MCF 10A (cell line): Measurements from ENCODE around the gene DMGDH. TPM values are rescaled to one million over a fixed set of nuclear protein-coding genes. Genes with fewer than 3 reads are reported as not detected.

Source experiments
- BruUV-seq: library from RNA; stranded (reverse); fragments of 400-500 nt; replicated peaks from 2 replicates; lab custom pipeline; 2021; lab: Mats Ljungman, UMichigan
- CTCF ChIA-PET: fragments of 300-600 bp; sonication (Branson Sonifier 250); formaldehyde crosslinking; extraction: SDS; loops from one replicate; lab custom pipeline; 2021; ENCODE audit warnings: antibody characterized with exemption, inconsistent platforms; lab: Yijun Ruan, JAX
- POLR2A ChIA-PET: fragments of 300-600, 350-650 bp; sonication (Branson Sonifier 250); formaldehyde crosslinking; extraction: SDS; loops from one replicate; lab custom pipeline; 2020; ENCODE audit warnings: antibody characterized with exemption, inconsistent platforms; lab: Yijun Ruan, JAX
- DNase-seq: peaks from one replicate; pipeline ENCODE4 v3.0.0-alpha.2; 2018; ENCODE audit not compliant: unreplicated experiment
- H3K27ac Mint-ChIP-seq: one replicate; pipeline ENCODE4 v1.8.0; 2022; ENCODE audit warnings: mild to moderate bottlenecking, low read depth, mixed read lengths; ENCODE audit not compliant: unreplicated experiment
- H3K27me3 Mint-ChIP-seq: one replicate; pipeline ENCODE4 v1.8.0; 2022; ENCODE audit warnings: mixed read lengths; ENCODE audit not compliant: insufficient read depth, unreplicated experiment
- H3K36me3 Mint-ChIP-seq: one replicate; pipeline ENCODE4 v1.8.0; 2022; ENCODE audit warnings: mild to moderate bottlenecking, moderate library complexity, mixed read lengths; ENCODE audit not compliant: insufficient read depth, unreplicated experiment
- H3K4me1 Mint-ChIP-seq: one replicate; pipeline ENCODE4 v1.8.0; 2022; ENCODE audit warnings: mixed read lengths; ENCODE audit not compliant: insufficient read depth, unreplicated experiment
- H3K4me3 Mint-ChIP-seq: one replicate; pipeline ENCODE4 v1.8.0; 2022; ENCODE audit warnings: mild to moderate bottlenecking, moderate library complexity, mixed read lengths; ENCODE audit not compliant: unreplicated experiment
- H3K9me3 Mint-ChIP-seq: one replicate; pipeline ENCODE4 v1.8.0; 2022; ENCODE audit warnings: mixed read lengths; ENCODE audit not compliant: unreplicated experiment
- CTCF ChIP-seq: fragments of 200-600 bp; IDR thresholded peaks from one replicate; pipeline ENCODE4 v1.8.0; 2022; ENCODE audit warnings: antibody characterized with exemption, mild to moderate bottlenecking; ENCODE audit not compliant: unreplicated experiment
- intact Hi-C: fragments of 100-400 bp; cut with micrococcal nuclease; formaldehyde crosslinking; loops from 2 replicates; pipeline ENCODE4 v1.14.1; 2022
- total RNA-seq: library from RNA; stranded (reverse); gene quantifications from 2 replicates; pipeline ENCODE4 v1.2.3, GENCODE V29; 2022

The DMGDH gene
- total RNA-seq, 1 experiment from 2014 or later = 9.2 TPM

- Mint-ChIP-seq H3K4me3 (no peak overlapping the region), H3K9me3 (no peaks in the 10 kb centered on the region), H3K4me1 (no peaks in the 10 kb centered on the region), H3K27me3 (no peaks in the 10 kb centered on the region), H3K27ac (no peak overlapping the region), H3K36me3 (no peaks in the 10 kb centered on the region)
- POLR2A ChIA-PET = interaction anchor here (0.9 kb wide), 1 partner anchor 11 kb away, joined by 4 read pairs; no protein-coding TSS in a partner anchor
- DNase-seq = no peak
- TF ChIP-seq CTCF = no peak
- intact Hi-C loops = loop anchor here (5.0 kb wide), 1 partner anchor 80 kb away; no protein-coding TSS in a partner anchor
- CTCF ChIA-PET = interaction anchor here (0.9 to 1.8 kb wide), 3 partner anchors 26 to 87 kb away, joined by 7 to 16 read pairs (median 7); no protein-coding TSS in a partner anchor
- no TSS peak for BruUV-seq
Observed at GRCh38 chr5:79107020-79107796, 37.7 kb upstream of the DMGDH start.

- no peaks in the 10 kb centered on the region for H3K36me3 Mint-ChIP-seq
- no peak for DNase-seq
- no TSS peak for BruUV-seq
- H3K9me3 Mint-ChIP-seq = no peaks in the 10 kb centered on the region
- no peak for TF ChIP-seq CTCF
- CTCF ChIA-PET = interaction anchor here (0.6 to 1.7 kb wide), 5 partner anchors 10 to 81 kb away, joined by 3 to 16 read pairs (median 3); no protein-coding TSS in a partner anchor
- POLR2A ChIA-PET = interaction anchor here (0.5 to 0.8 kb wide), 2 partner anchors 85 to 119 kb away, joined by 3 read pairs; no protein-coding TSS in a partner anchor
- no peak overlapping the region for H3K4me3 Mint-ChIP-seq
- H3K27me3 Mint-ChIP-seq = no peaks in the 10 kb centered on the region
- no peaks in the 10 kb centered on the region for H3K4me1 Mint-ChIP-seq
- intact Hi-C loops = loop anchor here (5.0 kb wide), 1 partner anchor 79 kb away; no protein-coding TSS in a partner anchor
- H3K27ac Mint-ChIP-seq = no peak overlapping the region
Observed at GRCh38 chr5:79105868-79106267, 36.4 kb upstream of the DMGDH start.

- Mint-ChIP-seq H3K4me1 (no peaks in the 10 kb centered on the region), H3K9me3 (no peaks in the 10 kb centered on the region), H3K4me3 (no peak overlapping the region), H3K36me3 (no peaks in the 10 kb centered on the region), H3K27ac (no peak overlapping the region), H3K27me3 (no peaks in the 10 kb centered on the region)
- TF ChIP-seq CTCF = no peak
- CTCF ChIA-PET = interaction anchor here (1.0 to 1.3 kb wide), 2 partner anchors 40 to 72 kb away, joined by 3 to 5 read pairs; no protein-coding TSS in a partner anchor
- POLR2A ChIA-PET = no interaction called here
- intact Hi-C loops = no loop called here
- BruUV-seq = no TSS peak
- no peak for DNase-seq
Observed at GRCh38 chr5:79093762-79094161, 24.3 kb upstream of the DMGDH start.

- DNase-seq = no peak
Observed at GRCh38 chr5:79091064-79091463, 21.6 kb upstream of the DMGDH start.

More at GRCh38 chr5:79091064-79091463, 21.6 kb upstream of the DMGDH start:
- Mint-ChIP-seq H3K4me1 (no peaks in the 10 kb centered on the region), H3K9me3 (no peaks in the 10 kb centered on the region), H3K27me3 (no peaks in the 10 kb centered on the region), H3K4me3 (no peak overlapping the region), H3K36me3 (no peaks in the 10 kb centered on the region), H3K27ac (no peak overlapping the region)
- intact Hi-C loops = no loop called here
- POLR2A ChIA-PET = no interaction called here
- no peak for TF ChIP-seq CTCF
- CTCF ChIA-PET = interaction anchor here (2.0 kb wide), 1 partner anchor 67 kb away, joined by 7 read pairs; no protein-coding TSS in a partner anchor
- BruUV-seq = no TSS peak
